ENCODE results near the gene LRRC4C.
"Not testable (repeated sequence)": the region's sequence is repeated elsewhere in the genome, so short reads cannot be mapped to it uniquely, and the experiment has no call there.

Gene LRRC4C

GRCh38 chr11:40938002-40938401, 521.5 kb downstream of the LRRC4C start:
- Histone ChIP-seq H2BK5ac (ENCODE audit: low read depth, low read length, poor library complexity, severe bottlenecking) (no peak overlapping the region), H3K4me1 (ENCODE audit: control insufficient read depth, insufficient read depth, low read depth, low read length) (no peaks in the 10 kb centered on the region), H2BK15ac (ENCODE audit: low read depth, poor library complexity, severe bottlenecking) (no peak overlapping the region), H4K8ac (ENCODE audit: low read length) (no peak overlapping the region), H3K4me2 (ENCODE audit: low read length, poor library complexity, severe bottlenecking) (no peak overlapping the region), H3K18ac (ENCODE audit: low read depth in 1 of 2, low read length in 2 of 2) (no peak overlapping the region), H2AFZ (ENCODE audit: low read depth, low read length) (no peak overlapping the region), H2BK120ac (ENCODE audit: low read depth, low read length) (no peak overlapping the region), H3K27me3 (ENCODE audit: control insufficient read depth in 1 of 2, insufficient read depth in 1 of 2, low read length in 2 of 2) (no peaks in the 10 kb centered on the region), H3K4ac (ENCODE audit: low read depth in 1 of 2, low read length in 2 of 2) (no peak overlapping the region), H3K79me1 (replicated peaks; ENCODE audit: low read length, poor library complexity, severe bottlenecking) (no peaks in the 10 kb centered on the region), H3K23ac (ENCODE audit: low read length in 2 of 2) (no peak overlapping the region), H4K91ac (ENCODE audit: low read length) (no peak overlapping the region), H3K14ac (ENCODE audit: low read length in 2 of 2) (no peak overlapping the region), H2AK5ac (ENCODE audit: low read length, severe bottlenecking) (no peak overlapping the region), H3K36me3 (ENCODE audit: control insufficient read depth in 1 of 2, insufficient read depth in 2 of 2, low read depth in 1 of 2, low read length in 2 of 2) (no peaks in the 10 kb centered on the region), H3K9ac (ENCODE audit: low read length) (no peak overlapping the region), H3K9me3 (ENCODE audit: control insufficient read depth, low read length) (no peaks in the 10 kb centered on the region), H3K27ac (ENCODE audit: low read length, poor library complexity, severe bottlenecking) (no peak overlapping the region), H2BK12ac (ENCODE audit: low read length in 2 of 2) (no peak overlapping the region), H3K4me3 (ENCODE audit: insufficient read depth in 1 of 2, low read depth in 1 of 2, low read length in 2 of 2) (no peak overlapping the region)
- DNase-seq: no peak
- 74% methylated on average over 1 of the region's 4 CpGs for WGBS

GRCh38 chr11:40924915-40925314, 534.5 kb downstream of the LRRC4C start:
- H4K8ac ChIP-seq (ENCODE audit: low read length): no peak overlapping the region
- no peaks in the 10 kb centered on the region for H3K4me1 ChIP-seq (ENCODE audit: control insufficient read depth, insufficient read depth, low read depth, low read length)
- H3K23ac ChIP-seq (ENCODE audit: low read length in 2 of 2): no peak overlapping the region
- H3K4me3 ChIP-seq (ENCODE audit: insufficient read depth in 1 of 2, low read depth in 1 of 2, low read length in 2 of 2): no peak overlapping the region
- no peaks in the 10 kb centered on the region for H3K79me1 ChIP-seq (replicated peaks; ENCODE audit: low read length, poor library complexity, severe bottlenecking)
- H3K4ac ChIP-seq (ENCODE audit: low read depth in 1 of 2, low read length in 2 of 2): no peak overlapping the region
- no peak overlapping the region for H2BK12ac ChIP-seq (ENCODE audit: low read length in 2 of 2)
- 93% methylated on average over 1 of the region's 2 CpGs for WGBS
- H3K4me2 ChIP-seq (ENCODE audit: low read length, poor library complexity, severe bottlenecking): no peak overlapping the region
- H2BK5ac ChIP-seq (ENCODE audit: low read depth, low read length, poor library complexity, severe bottlenecking): no peak overlapping the region
- H2BK15ac ChIP-seq (ENCODE audit: low read depth, poor library complexity, severe bottlenecking): no peak overlapping the region
- H3K27ac ChIP-seq (ENCODE audit: low read length, poor library complexity, severe bottlenecking): no peak overlapping the region
- no peak overlapping the region for H4K91ac ChIP-seq (ENCODE audit: low read length)
- no peaks in the 10 kb centered on the region for H3K9me3 ChIP-seq (ENCODE audit: control insufficient read depth, low read length)
- H2BK120ac ChIP-seq (ENCODE audit: low read depth, low read length): no peak overlapping the region
- no peak overlapping the region for H3K14ac ChIP-seq (ENCODE audit: low read length in 2 of 2)
- DNase-seq: no peak
- H3K18ac ChIP-seq (ENCODE audit: low read depth in 1 of 2, low read length in 2 of 2): no peak overlapping the region
- H3K9ac ChIP-seq (ENCODE audit: low read length): no peak overlapping the region
- no peaks in the 10 kb centered on the region for H3K27me3 ChIP-seq (ENCODE audit: control insufficient read depth in 1 of 2, insufficient read depth in 1 of 2, low read length in 2 of 2)
- H2AK5ac ChIP-seq (ENCODE audit: low read length, severe bottlenecking): no peak overlapping the region
- H2AFZ ChIP-seq (ENCODE audit: low read depth, low read length): no peak overlapping the region
- no peaks in the 10 kb centered on the region for H3K36me3 ChIP-seq (ENCODE audit: control insufficient read depth in 1 of 2, insufficient read depth in 2 of 2, low read depth in 1 of 2, low read length in 2 of 2)

- no peak overlapping the region for H2AK5ac ChIP-seq (ENCODE audit: low read length, severe bottlenecking)
Observed at GRCh38 chr11:40921246-40921645, 538.2 kb downstream of the LRRC4C start.

GRCh38 chr11:40910774-40911173, 548.7 kb downstream of the LRRC4C start:
- not testable (repeated sequence) for H2BK5ac ChIP-seq (ENCODE audit: low read depth, low read length, poor library complexity, severe bottlenecking); H3K4ac ChIP-seq (ENCODE audit: low read depth in 1 of 2, low read length in 2 of 2); H3K79me1 ChIP-seq (replicated peaks; ENCODE audit: low read length, poor library complexity, severe bottlenecking); H2BK15ac ChIP-seq (ENCODE audit: low read depth, poor library complexity, severe bottlenecking); H2AK5ac ChIP-seq (ENCODE audit: low read length, severe bottlenecking); H3K14ac ChIP-seq (ENCODE audit: low read length in 2 of 2); H3K23ac ChIP-seq (ENCODE audit: low read length in 2 of 2); H3K27me3 ChIP-seq (ENCODE audit: control insufficient read depth in 1 of 2, insufficient read depth in 1 of 2, low read length in 2 of 2); H3K9me3 ChIP-seq (ENCODE audit: control insufficient read depth, low read length); DNase-seq; H3K4me3 ChIP-seq (ENCODE audit: insufficient read depth in 1 of 2, low read depth in 1 of 2, low read length in 2 of 2); H2AFZ ChIP-seq (ENCODE audit: low read depth, low read length); H3K27ac ChIP-seq (ENCODE audit: low read length, poor library complexity, severe bottlenecking); H3K18ac ChIP-seq (ENCODE audit: low read depth in 1 of 2, low read length in 2 of 2); H3K9ac ChIP-seq (ENCODE audit: low read length); H4K91ac ChIP-seq (ENCODE audit: low read length); H3K4me2 ChIP-seq (ENCODE audit: low read length, poor library complexity, severe bottlenecking); H3K36me3 ChIP-seq (ENCODE audit: control insufficient read depth in 1 of 2, insufficient read depth in 2 of 2, low read depth in 1 of 2, low read length in 2 of 2); H4K8ac ChIP-seq (ENCODE audit: low read length); H3K4me1 ChIP-seq (ENCODE audit: control insufficient read depth, insufficient read depth, low read depth, low read length); H2BK12ac ChIP-seq (ENCODE audit: low read length in 2 of 2); H2BK120ac ChIP-seq (ENCODE audit: low read depth, low read length)
- 74% methylated on average over 6 of the region's 6 CpGs for WGBS

More at GRCh38 chr11:40921246-40921645, 538.2 kb downstream of the LRRC4C start:
- Histone ChIP-seq H3K36me3 (ENCODE audit: control insufficient read depth in 1 of 2, insufficient read depth in 2 of 2, low read depth in 1 of 2, low read length in 2 of 2) (no peaks in the 10 kb centered on the region), H3K14ac (ENCODE audit: low read length in 2 of 2) (no peak overlapping the region), H3K4ac (ENCODE audit: low read depth in 1 of 2, low read length in 2 of 2) (no peak overlapping the region), H2BK5ac (ENCODE audit: low read depth, low read length, poor library complexity, severe bottlenecking) (no peak overlapping the region), H3K4me2 (ENCODE audit: low read length, poor library complexity, severe bottlenecking) (no peak overlapping the region), H3K4me1 (ENCODE audit: control insufficient read depth, insufficient read depth, low read depth, low read length) (no peaks in the 10 kb centered on the region), H3K79me1 (replicated peaks; ENCODE audit: low read length, poor library complexity, severe bottlenecking) (no peaks in the 10 kb centered on the region), H2AFZ (ENCODE audit: low read depth, low read length) (no peak overlapping the region), H2BK12ac (ENCODE audit: low read length in 2 of 2) (no peak overlapping the region), H2BK120ac (ENCODE audit: low read depth, low read length) (no peak overlapping the region), H3K27me3 (ENCODE audit: control insufficient read depth in 1 of 2, insufficient read depth in 1 of 2, low read length in 2 of 2) (no peaks in the 10 kb centered on the region), H3K4me3 (ENCODE audit: insufficient read depth in 1 of 2, low read depth in 1 of 2, low read length in 2 of 2) (no peak overlapping the region), H3K18ac (ENCODE audit: low read depth in 1 of 2, low read length in 2 of 2) (no peak overlapping the region), H3K23ac (ENCODE audit: low read length in 2 of 2) (no peak overlapping the region), H4K8ac (ENCODE audit: low read length) (no peak overlapping the region), H4K91ac (ENCODE audit: low read length) (no peak overlapping the region), H3K9ac (ENCODE audit: low read length) (no peak overlapping the region), H2BK15ac (ENCODE audit: low read depth, poor library complexity, severe bottlenecking) (no peak overlapping the region), H3K9me3 (ENCODE audit: control insufficient read depth, low read length) (no peaks in the 10 kb centered on the region), H3K27ac (ENCODE audit: low read length, poor library complexity, severe bottlenecking) (no peak overlapping the region)
- DNase-seq: no peak

Data from mesenchymal stem cell (in vitro differentiated cells and primary cell).